DND-41 (cell line): ENCODE results near the gene SLX4IP.

Experiments
- ATAC-seq: fragments of 200-7000 bp; cut with Tn5 transposase; 3 replicates; pipeline ENCODE4 v1.9.1; 2021; ENCODE audit warnings: low read depth; ENCODE audit not compliant: insufficient read depth
- DNase-seq: peaks from one replicate; pipeline ENCODE4 v3.0.0-alpha.2; 2020
- H2AFZ ChIP-seq: 2 replicates; pipeline ENCODE4 v1.6.0; 2012; ENCODE audit warnings: low read depth, low read length
- H3K27ac ChIP-seq: 2 replicates; pipeline ENCODE4 v1.5.1; 2012; ENCODE audit warnings: low read length, inconsistent platforms
- H3K27me3 ChIP-seq: fragments of 200-600 bp; sonication (generic); 2 replicates; pipeline ENCODE4 v1.6.0; 2012; ENCODE audit warnings: low read length, mild to moderate bottlenecking, inconsistent platforms; ENCODE audit not compliant: insufficient read depth, poor library complexity
- H3K36me3 ChIP-seq: 2 replicates; pipeline ENCODE4 v1.5.1; 2012; ENCODE audit warnings: low read length, inconsistent platforms; ENCODE audit not compliant: insufficient read depth
- H3K4me1 ChIP-seq: 2 replicates; pipeline ENCODE4 v1.5.1; 2012; ENCODE audit warnings: mild to moderate bottlenecking, low read length; ENCODE audit not compliant: insufficient read depth
- H3K4me2 ChIP-seq: 2 replicates; pipeline ENCODE4 v1.6.0; 2012; ENCODE audit warnings: mild to moderate bottlenecking, moderate library complexity, low read length, inconsistent platforms; ENCODE audit not compliant: insufficient read depth
- H3K4me3 ChIP-seq, 2 experiments: fragments of 200-600 bp in 1 of 2; shearing (Covaris generic) in 1 of 2; 2 replicates each; pipeline ENCODE4 v1.5.1; 2012 to 2016; ENCODE audit warnings: inconsistent platforms in 2 of 2, low read length in 2 of 2, mild to moderate bottlenecking in 2 of 2, low read depth in 1 of 2, moderate library complexity in 1 of 2
- H3K79me2 ChIP-seq: 2 replicates; pipeline ENCODE4 v1.6.0; 2012; ENCODE audit warnings: low read length, inconsistent platforms; ENCODE audit not compliant: insufficient read depth
- H3K9ac ChIP-seq: 2 replicates; pipeline ENCODE4 v1.6.0; 2012; ENCODE audit warnings: low read depth, mild to moderate bottlenecking, inconsistent platforms, low read length, moderate library complexity
- H3K9me3 ChIP-seq: 2 replicates; pipeline ENCODE4 v1.5.1; 2012; ENCODE audit warnings: low read length, moderate library complexity, mild to moderate bottlenecking, inconsistent platforms; ENCODE audit not compliant: insufficient read depth, severe bottlenecking
- H4K20me1 ChIP-seq: 2 replicates; pipeline ENCODE4 v1.6.0; 2012; ENCODE audit warnings: low read length; ENCODE audit not compliant: insufficient read depth
- EZH2 ChIP-seq: IDR thresholded peaks from 3 replicates; pipeline ENCODE4 v1.6.1; 2012; ENCODE audit warnings: borderline replicate concordance, low read depth, mild to moderate bottlenecking, moderate library complexity, low read length, inconsistent platforms; ENCODE audit not compliant: severe bottlenecking
- TF ChIP-seq, protein P1 (sequence below): IDR thresholded peaks from 2 replicates; pipeline ENCODE4 v1.5.1; 2012; ENCODE audit warnings: borderline replicate concordance, low read length, moderate library complexity, mild to moderate bottlenecking; ENCODE audit not compliant: poor library complexity, severe bottlenecking; ENCODE audit errors: extremely low read depth

Gene SLX4IP

DNA sequence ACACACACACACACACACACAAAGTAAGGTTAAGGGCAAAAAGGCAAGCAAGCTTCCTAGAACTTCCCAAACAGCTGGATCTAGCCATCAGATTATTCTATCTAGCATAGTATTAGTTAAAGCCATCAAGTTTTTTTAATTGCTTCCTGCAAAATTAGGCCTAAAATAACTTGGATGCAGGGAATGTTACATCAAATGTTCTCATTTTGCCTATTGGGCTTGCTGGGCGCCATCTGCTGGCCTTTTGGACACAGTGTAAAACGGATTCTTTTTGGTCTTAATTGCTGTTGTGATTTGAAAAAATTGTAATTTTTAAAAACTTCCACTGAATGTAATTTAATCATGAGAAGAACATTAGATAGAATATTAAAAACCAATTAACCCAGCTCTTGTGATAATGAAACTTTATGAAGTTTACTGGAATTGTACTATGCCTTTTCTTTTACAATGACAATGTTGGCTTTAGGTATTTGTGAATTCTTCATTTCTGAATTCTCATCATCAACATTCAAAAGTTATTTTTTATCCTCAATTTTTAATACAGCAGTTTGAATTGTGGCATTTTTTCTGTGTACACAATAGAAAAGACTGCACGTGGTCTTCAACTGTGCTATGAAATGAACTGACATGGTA lies 7.9 kb upstream of the SLX4IP start:
- Histone ChIP-seq H3K9me3 (no peaks in the 10 kb centered on the region), H3K4me2 (no peak overlapping the region), H3K9ac (no peak overlapping the region), H3K79me2 (peaks cover 94% of the 10 kb centered on the region), H3K27ac (no peak overlapping the region), H2AFZ (no peak overlapping the region), H3K36me3 (peaks cover 19% of the 10 kb centered on the region; the same call in 1 of the 2 replicates), H3K27me3 (no peaks in the 10 kb centered on the region), H3K4me1 (peaks cover 17% of the 10 kb centered on the region), H4K20me1 (peaks cover 36% of the 10 kb centered on the region; the same call in 1 of the 2 replicates), H3K4me3 (no peak overlapping the region)
- ATAC-seq (peak; percentile 71; the same call in 2 of the 3 replicates), DNase-seq (peak; percentile 52)
- TF ChIP-seq, protein P1, sequence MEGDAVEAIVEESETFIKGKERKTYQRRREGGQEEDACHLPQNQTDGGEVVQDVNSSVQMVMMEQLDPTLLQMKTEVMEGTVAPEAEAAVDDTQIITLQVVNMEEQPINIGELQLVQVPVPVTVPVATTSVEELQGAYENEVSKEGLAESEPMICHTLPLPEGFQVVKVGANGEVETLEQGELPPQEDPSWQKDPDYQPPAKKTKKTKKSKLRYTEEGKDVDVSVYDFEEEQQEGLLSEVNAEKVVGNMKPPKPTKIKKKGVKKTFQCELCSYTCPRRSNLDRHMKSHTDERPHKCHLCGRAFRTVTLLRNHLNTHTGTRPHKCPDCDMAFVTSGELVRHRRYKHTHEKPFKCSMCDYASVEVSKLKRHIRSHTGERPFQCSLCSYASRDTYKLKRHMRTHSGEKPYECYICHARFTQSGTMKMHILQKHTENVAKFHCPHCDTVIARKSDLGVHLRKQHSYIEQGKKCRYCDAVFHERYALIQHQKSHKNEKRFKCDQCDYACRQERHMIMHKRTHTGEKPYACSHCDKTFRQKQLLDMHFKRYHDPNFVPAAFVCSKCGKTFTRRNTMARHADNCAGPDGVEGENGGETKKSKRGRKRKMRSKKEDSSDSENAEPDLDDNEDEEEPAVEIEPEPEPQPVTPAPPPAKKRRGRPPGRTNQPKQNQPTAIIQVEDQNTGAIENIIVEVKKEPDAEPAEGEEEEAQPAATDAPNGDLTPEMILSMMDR, result peak; percentile 84
- TF ChIP-seq EZH2, result no peak

DNA sequence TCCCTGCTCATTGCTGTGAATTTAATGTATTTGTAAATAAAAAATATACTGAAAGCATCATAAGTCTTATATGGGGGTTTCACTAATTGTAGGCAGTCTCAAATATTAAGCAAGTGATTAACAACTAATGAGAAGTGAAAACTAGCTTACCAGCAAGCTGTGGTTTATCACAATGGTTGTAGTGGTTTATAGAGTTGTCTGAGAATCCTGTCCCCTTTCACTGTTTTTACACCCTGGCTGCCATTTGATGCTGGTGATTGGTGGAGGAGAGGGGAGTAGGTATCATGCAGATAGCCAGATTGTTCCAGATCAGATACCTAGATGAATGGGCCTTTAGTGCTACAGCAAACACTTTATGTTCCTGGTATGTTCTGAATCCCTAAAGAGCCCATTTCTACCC lies 7.1 kb upstream of the SLX4IP start:
- peaks cover 36% of the 10 kb centered on the region; the same call in 1 of the 2 replicates for H4K20me1 ChIP-seq

DNA sequence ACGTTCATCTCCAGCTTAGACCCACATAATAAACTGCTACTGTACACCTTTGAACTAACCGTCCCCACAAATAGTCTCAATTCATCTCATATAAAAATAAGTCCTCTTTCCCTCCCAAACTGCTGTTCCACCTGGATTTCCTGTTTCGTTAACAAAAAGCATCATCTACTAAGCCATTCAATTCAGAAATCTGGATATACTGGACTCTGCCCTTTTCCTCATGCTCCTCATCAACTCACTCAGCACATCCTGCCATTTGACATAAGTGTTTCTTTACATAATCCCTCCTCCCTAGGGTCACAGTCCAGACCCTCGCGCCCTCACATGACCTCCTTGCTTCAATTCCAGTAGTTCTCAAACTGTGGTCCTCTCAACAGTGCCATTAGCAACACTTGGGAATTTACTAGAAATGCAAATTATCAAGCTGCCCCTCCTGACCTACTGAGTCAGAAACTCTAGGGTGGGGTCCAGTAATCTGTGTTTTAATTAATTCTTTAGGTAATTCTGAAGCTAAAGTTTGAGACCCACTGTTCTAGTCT lies 5.6 kb upstream of the SLX4IP start:
- no peak for DNase-seq
- H3K4me1 ChIP-seq, result peaks cover 30% of the 10 kb centered on the region
- H3K4me3 ChIP-seq, result no peak overlapping the region
- H3K9me3 ChIP-seq, result no peaks in the 10 kb centered on the region
- no peak for ATAC-seq
- H3K36me3 ChIP-seq, result peaks cover 19% of the 10 kb centered on the region
- no peak overlapping the region for H3K9ac ChIP-seq
- no peak overlapping the region for H3K27ac ChIP-seq
- peaks cover 92% of the 10 kb centered on the region for H3K79me2 ChIP-seq
- H2AFZ ChIP-seq, result no peak overlapping the region
- H3K27me3 ChIP-seq, result no peaks in the 10 kb centered on the region
- no peak overlapping the region for H3K4me2 ChIP-seq
- no peak for TF ChIP-seq EZH2
- TF ChIP-seq, protein P1, result no peak
- peaks cover 36% of the 10 kb centered on the region for H4K20me1 ChIP-seq

More for the DNA sequence above, 7.1 kb upstream of the SLX4IP start:
- DNase-seq (no peak), ATAC-seq (no peak)
- Histone ChIP-seq H3K27me3 (no peaks in the 10 kb centered on the region), H3K27ac (no peak overlapping the region), H3K36me3 (peaks cover 19% of the 10 kb centered on the region; the same call in 1 of the 2 replicates), H3K4me3 (no peak overlapping the region), H2AFZ (no peak overlapping the region), H3K9me3 (no peaks in the 10 kb centered on the region), H3K79me2 (peaks cover 96% of the 10 kb centered on the region), H3K4me1 (peaks cover 25% of the 10 kb centered on the region), H3K4me2 (no peak overlapping the region), H3K9ac (no peak overlapping the region)
- TF ChIP-seq, protein P1, result no peak
